ENCODE results near the gene CADM2. TPM values are rescaled to one million over a fixed set of nuclear protein-coding genes. Genes with fewer than 3 reads are reported as not detected.

CADM2 gene
- total RNA-seq, 1 donor from 2014 or later = 4.2 TPM

- Histone ChIP-seq H3K9me3 (ENCODE audit: control insufficient read depth in 3 of 3, low read length in 3 of 3) (no peaks in the 10 kb centered on the region), H3K4me1 (ENCODE audit: control insufficient read depth in 3 of 3, insufficient read depth in 3 of 3, low read length in 3 of 3) (no peaks in the 10 kb centered on the region), H3K27me3 (ENCODE audit: control insufficient read depth in 3 of 3, insufficient read depth in 3 of 3, low read length in 3 of 3) (no peaks in the 10 kb centered on the region), H3K36me3 (ENCODE audit: control insufficient read depth in 3 of 3, insufficient read depth in 3 of 3, low read length in 3 of 3) (no peaks in the 10 kb centered on the region), H3K27ac (ENCODE audit: low read depth, low read length) (no peak overlapping the region), H3K4me3 (ENCODE audit: low read length in 3 of 3) (no peak overlapping the region), H3K9ac (ENCODE audit: low read depth in 1 of 3, low read length in 3 of 3) (no peak overlapping the region)
These were observed 301.0 kb downstream of the CADM2 start for GRCh38 chr3:85259748-85260147.

- Histone ChIP-seq H3K9me3 (ENCODE audit: control insufficient read depth in 3 of 3, low read length in 3 of 3) (no peaks in the 10 kb centered on the region), H3K9ac (ENCODE audit: low read depth in 1 of 3, low read length in 3 of 3) (no peak overlapping the region), H3K4me3 (ENCODE audit: low read length in 3 of 3) (no peak overlapping the region), H3K4me1 (ENCODE audit: control insufficient read depth in 3 of 3, insufficient read depth in 3 of 3, low read length in 3 of 3) (no peaks in the 10 kb centered on the region), H3K27ac (ENCODE audit: low read depth, low read length) (no peak overlapping the region), H3K36me3 (ENCODE audit: control insufficient read depth in 3 of 3, insufficient read depth in 3 of 3, low read length in 3 of 3) (no peaks in the 10 kb centered on the region), H3K27me3 (ENCODE audit: control insufficient read depth in 3 of 3, insufficient read depth in 3 of 3, low read length in 3 of 3) (no peaks in the 10 kb centered on the region)
These were observed 305.6 kb downstream of the CADM2 start for GRCh38 chr3:85264381-85264780.

DNA sequence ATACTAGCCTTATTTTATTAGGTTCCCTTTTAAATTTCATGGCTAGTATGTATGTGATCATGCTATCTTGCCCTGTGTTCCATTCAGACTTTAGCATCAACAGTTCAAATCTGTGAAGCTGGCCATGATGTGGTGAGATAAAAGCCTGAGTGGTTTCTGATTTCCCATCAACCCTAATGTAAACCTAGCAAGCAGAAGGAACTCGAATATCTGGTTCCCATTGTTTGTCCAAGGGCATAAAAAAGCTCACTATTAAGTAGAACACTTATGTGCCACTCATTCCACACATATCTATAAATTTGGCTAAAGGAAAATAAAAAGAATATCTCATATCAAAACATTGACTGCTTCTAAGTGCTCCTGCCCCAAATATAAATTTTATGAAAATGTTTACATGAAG, 311.7 kb downstream of the CADM2 start:
- Histone ChIP-seq H3K27me3 (ENCODE audit: control insufficient read depth in 3 of 3, insufficient read depth in 3 of 3, low read length in 3 of 3) (no peaks in the 10 kb centered on the region), H3K4me1 (ENCODE audit: control insufficient read depth in 3 of 3, insufficient read depth in 3 of 3, low read length in 3 of 3) (no peaks in the 10 kb centered on the region), H3K4me3 (ENCODE audit: low read length in 3 of 3) (no peak overlapping the region), H3K36me3 (ENCODE audit: control insufficient read depth in 3 of 3, insufficient read depth in 3 of 3, low read length in 3 of 3) (no peaks in the 10 kb centered on the region), H3K9ac (ENCODE audit: low read depth in 1 of 3, low read length in 3 of 3) (no peak overlapping the region), H3K27ac (ENCODE audit: low read depth, low read length) (no peak overlapping the region), H3K9me3 (ENCODE audit: control insufficient read depth in 3 of 3, low read length in 3 of 3) (no peaks in the 10 kb centered on the region)

DNA sequence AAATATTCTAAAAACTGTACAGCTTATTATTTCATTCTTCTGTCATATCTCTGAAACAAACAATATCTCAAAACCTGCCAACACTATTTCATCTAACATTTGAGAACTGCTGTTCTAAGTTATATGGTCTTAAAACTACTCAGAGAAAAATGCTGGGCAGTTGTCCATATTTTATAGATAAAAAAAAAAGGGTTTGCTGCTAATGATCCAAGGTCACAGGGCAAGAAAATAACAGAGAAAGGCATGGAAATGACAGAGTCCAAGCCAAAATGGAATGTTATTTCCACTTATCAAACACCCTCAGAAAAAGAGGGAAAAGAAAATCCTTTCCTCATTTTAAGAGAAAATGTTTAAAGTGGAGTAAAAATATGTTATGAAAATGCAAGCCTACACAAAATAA, 313.1 kb downstream of the CADM2 start:
- Histone ChIP-seq H3K27me3 (ENCODE audit: control insufficient read depth in 3 of 3, insufficient read depth in 3 of 3, low read length in 3 of 3) (no peaks in the 10 kb centered on the region), H3K4me3 (ENCODE audit: low read length in 3 of 3) (no peak overlapping the region), H3K27ac (ENCODE audit: low read depth, low read length) (no peak overlapping the region), H3K9ac (ENCODE audit: low read depth in 1 of 3, low read length in 3 of 3) (no peak overlapping the region), H3K4me1 (ENCODE audit: control insufficient read depth in 3 of 3, insufficient read depth in 3 of 3, low read length in 3 of 3) (no peaks in the 10 kb centered on the region), H3K9me3 (ENCODE audit: control insufficient read depth in 3 of 3, low read length in 3 of 3) (no peaks in the 10 kb centered on the region), H3K36me3 (ENCODE audit: control insufficient read depth in 3 of 3, insufficient read depth in 3 of 3, low read length in 3 of 3) (no peaks in the 10 kb centered on the region)

GRCh38 chr3:85288257-85288656, 329.5 kb downstream of the CADM2 start:
- H3K27ac ChIP-seq (ENCODE audit: low read depth, low read length) = no peak overlapping the region
- no peaks in the 10 kb centered on the region for H3K9me3 ChIP-seq (ENCODE audit: control insufficient read depth in 3 of 3, low read length in 3 of 3)
- H3K4me1 ChIP-seq (ENCODE audit: control insufficient read depth in 3 of 3, insufficient read depth in 3 of 3, low read length in 3 of 3) = no peaks in the 10 kb centered on the region
- no peaks in the 10 kb centered on the region for H3K36me3 ChIP-seq (ENCODE audit: control insufficient read depth in 3 of 3, insufficient read depth in 3 of 3, low read length in 3 of 3)
- no peaks in the 10 kb centered on the region for H3K27me3 ChIP-seq (ENCODE audit: control insufficient read depth in 3 of 3, insufficient read depth in 3 of 3, low read length in 3 of 3)
- no peak overlapping the region for H3K4me3 ChIP-seq (ENCODE audit: low read length in 3 of 3)
- H3K9ac ChIP-seq (ENCODE audit: low read depth in 1 of 3, low read length in 3 of 3) = no peak overlapping the region

DNA sequence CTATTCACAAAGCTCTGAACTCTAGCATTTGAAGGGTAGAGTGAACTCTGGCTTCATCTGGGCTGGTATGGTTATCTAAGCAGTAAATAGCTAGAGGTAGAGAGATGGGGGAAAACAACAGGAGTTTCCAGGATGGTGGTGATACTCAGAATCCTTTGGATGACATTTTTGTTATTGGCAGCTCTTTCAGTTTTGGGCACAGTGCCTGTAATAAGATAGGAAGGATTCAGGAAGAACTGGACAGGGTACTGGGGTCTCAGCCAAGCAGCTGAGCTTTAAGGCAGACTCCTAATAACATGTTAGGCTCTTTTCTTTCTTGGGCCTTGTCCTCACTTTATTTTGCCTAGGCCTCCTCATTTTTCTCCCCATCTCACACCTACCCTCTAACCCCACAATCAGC, 338.5 kb downstream of the CADM2 start:
- no peaks in the 10 kb centered on the region for H3K27me3 ChIP-seq (ENCODE audit: control insufficient read depth in 3 of 3, insufficient read depth in 3 of 3, low read length in 3 of 3)
- no peak overlapping the region for H3K9ac ChIP-seq (ENCODE audit: low read depth in 1 of 3, low read length in 3 of 3)
- no peaks in the 10 kb centered on the region for H3K4me1 ChIP-seq (ENCODE audit: control insufficient read depth in 3 of 3, insufficient read depth in 3 of 3, low read length in 3 of 3)
- H3K36me3 ChIP-seq (ENCODE audit: control insufficient read depth in 3 of 3, insufficient read depth in 3 of 3, low read length in 3 of 3) = no peaks in the 10 kb centered on the region
- H3K4me3 ChIP-seq (ENCODE audit: low read length in 3 of 3) = no peak overlapping the region
- H3K27ac ChIP-seq (ENCODE audit: low read depth, low read length) = no peak overlapping the region
- H3K9me3 ChIP-seq (ENCODE audit: control insufficient read depth in 3 of 3, low read length in 3 of 3) = no peaks in the 10 kb centered on the region

- H3K27me3 ChIP-seq (ENCODE audit: control insufficient read depth in 3 of 3, insufficient read depth in 3 of 3, low read length in 3 of 3) = no peaks in the 10 kb centered on the region
- no peaks in the 10 kb centered on the region for H3K36me3 ChIP-seq (ENCODE audit: control insufficient read depth in 3 of 3, insufficient read depth in 3 of 3, low read length in 3 of 3)
- no peak overlapping the region for H3K27ac ChIP-seq (ENCODE audit: low read depth, low read length)
- H3K4me3 ChIP-seq (ENCODE audit: low read length in 3 of 3) = no peak overlapping the region
- no peaks in the 10 kb centered on the region for H3K9me3 ChIP-seq (ENCODE audit: control insufficient read depth in 3 of 3, low read length in 3 of 3)
- no peak overlapping the region for H3K9ac ChIP-seq (ENCODE audit: low read depth in 1 of 3, low read length in 3 of 3)
- no peaks in the 10 kb centered on the region for H3K4me1 ChIP-seq (ENCODE audit: control insufficient read depth in 3 of 3, insufficient read depth in 3 of 3, low read length in 3 of 3)
These were observed 339.2 kb downstream of the CADM2 start for GRCh38 chr3:85298032-85298431.

- Histone ChIP-seq H3K9ac (ENCODE audit: low read depth in 1 of 3, low read length in 3 of 3) (no peak overlapping the region), H3K4me1 (ENCODE audit: control insufficient read depth in 3 of 3, insufficient read depth in 3 of 3, low read length in 3 of 3) (no peaks in the 10 kb centered on the region), H3K27ac (ENCODE audit: low read depth, low read length) (no peak overlapping the region), H3K36me3 (ENCODE audit: control insufficient read depth in 3 of 3, insufficient read depth in 3 of 3, low read length in 3 of 3) (no peaks in the 10 kb centered on the region), H3K27me3 (ENCODE audit: control insufficient read depth in 3 of 3, insufficient read depth in 3 of 3, low read length in 3 of 3) (no peaks in the 10 kb centered on the region), H3K9me3 (ENCODE audit: control insufficient read depth in 3 of 3, low read length in 3 of 3) (no peaks in the 10 kb centered on the region), H3K4me3 (ENCODE audit: low read length in 3 of 3) (no peak overlapping the region)
These were observed 344.4 kb downstream of the CADM2 start for GRCh38 chr3:85303156-85303555.

DNA sequence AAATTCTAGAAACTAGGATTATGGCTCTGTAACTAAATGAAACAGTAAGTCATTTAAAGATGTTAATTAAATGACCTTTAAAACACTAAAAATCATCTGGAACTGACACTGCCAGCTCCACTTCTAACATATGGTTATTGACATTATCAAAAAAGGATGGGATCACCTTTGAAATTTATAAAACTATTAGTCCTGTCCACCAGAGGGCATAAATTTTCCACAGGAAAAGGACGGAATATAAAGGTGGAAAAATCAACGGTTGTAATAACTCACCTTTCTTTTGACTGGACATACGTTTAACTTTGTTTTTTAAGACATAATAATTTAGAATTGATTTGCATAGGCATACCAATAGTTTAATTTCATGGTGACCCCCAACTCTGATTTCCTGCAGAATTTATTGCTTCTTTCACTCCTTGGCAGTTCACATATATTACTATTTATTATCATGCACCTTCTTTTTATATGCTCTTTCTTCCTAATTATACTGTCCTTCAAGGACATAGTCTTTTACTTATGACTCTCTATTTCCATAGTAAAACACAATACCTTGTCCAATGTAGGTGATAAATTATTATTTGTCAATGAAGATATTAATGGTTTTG, 345.7 kb downstream of the CADM2 start:
- Histone ChIP-seq H3K36me3 (ENCODE audit: control insufficient read depth in 3 of 3, insufficient read depth in 3 of 3, low read length in 3 of 3) (no peaks in the 10 kb centered on the region), H3K4me3 (ENCODE audit: low read length in 3 of 3) (no peak overlapping the region), H3K9ac (ENCODE audit: low read depth in 1 of 3, low read length in 3 of 3) (no peak overlapping the region), H3K27ac (ENCODE audit: low read depth, low read length) (no peak overlapping the region), H3K9me3 (ENCODE audit: control insufficient read depth in 3 of 3, low read length in 3 of 3) (no peaks in the 10 kb centered on the region), H3K27me3 (ENCODE audit: control insufficient read depth in 3 of 3, insufficient read depth in 3 of 3, low read length in 3 of 3) (no peaks in the 10 kb centered on the region), H3K4me1 (ENCODE audit: control insufficient read depth in 3 of 3, insufficient read depth in 3 of 3, low read length in 3 of 3) (no peaks in the 10 kb centered on the region)

DNA sequence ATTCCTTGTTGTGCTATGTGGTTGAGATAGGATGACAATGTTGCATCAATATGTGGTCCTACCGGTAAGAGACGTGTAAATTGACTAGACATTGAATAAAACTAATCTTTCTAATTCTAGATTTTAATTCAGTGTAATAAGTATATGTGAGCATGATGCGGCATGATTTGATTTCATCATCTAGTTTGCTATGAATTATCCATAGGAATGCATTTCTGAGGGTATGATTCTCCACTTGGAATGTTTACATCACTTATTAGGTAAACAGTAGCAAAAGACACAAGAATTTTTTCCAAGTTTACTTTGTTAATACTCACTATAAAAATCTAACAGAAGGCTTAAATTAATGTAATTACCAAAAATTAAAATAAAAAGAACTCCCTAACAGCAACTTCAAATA, 353.5 kb downstream of the CADM2 start:
- no peak overlapping the region for H3K9ac ChIP-seq (ENCODE audit: low read depth in 1 of 3, low read length in 3 of 3)
- H3K27me3 ChIP-seq (ENCODE audit: control insufficient read depth in 3 of 3, insufficient read depth in 3 of 3, low read length in 3 of 3) = no peaks in the 10 kb centered on the region
- H3K27ac ChIP-seq (ENCODE audit: low read depth, low read length) = no peak overlapping the region
- H3K36me3 ChIP-seq (ENCODE audit: control insufficient read depth in 3 of 3, insufficient read depth in 3 of 3, low read length in 3 of 3) = no peaks in the 10 kb centered on the region
- no peak overlapping the region for H3K4me3 ChIP-seq (ENCODE audit: low read length in 3 of 3)
- H3K4me1 ChIP-seq (ENCODE audit: control insufficient read depth in 3 of 3, insufficient read depth in 3 of 3, low read length in 3 of 3) = no peaks in the 10 kb centered on the region
- H3K9me3 ChIP-seq (ENCODE audit: control insufficient read depth in 3 of 3, low read length in 3 of 3) = no peaks in the 10 kb centered on the region

DNA sequence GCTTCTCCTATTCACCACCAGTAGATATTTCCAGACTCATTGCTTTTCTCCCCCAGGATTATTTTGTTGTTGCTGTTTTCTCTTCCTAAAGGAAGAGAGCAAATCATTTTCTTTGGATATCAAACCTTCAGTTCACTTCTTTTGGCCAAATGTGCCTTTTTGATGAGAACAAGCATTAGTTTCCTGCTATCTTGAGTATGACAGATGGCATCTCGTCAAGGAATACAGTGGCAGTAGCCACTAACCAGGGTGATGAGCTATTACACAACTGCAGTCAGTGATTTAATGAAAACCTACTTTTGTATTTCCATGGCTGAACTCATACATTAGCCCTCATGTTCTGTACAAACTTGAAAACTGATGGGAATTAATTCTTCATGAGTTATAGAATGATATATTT, 354.6 kb downstream of the CADM2 start:
- Histone ChIP-seq H3K36me3 (ENCODE audit: control insufficient read depth in 3 of 3, insufficient read depth in 3 of 3, low read length in 3 of 3) (no peaks in the 10 kb centered on the region), H3K4me3 (ENCODE audit: low read length in 3 of 3) (no peak overlapping the region), H3K27ac (ENCODE audit: low read depth, low read length) (no peak overlapping the region), H3K9me3 (ENCODE audit: control insufficient read depth in 3 of 3, low read length in 3 of 3) (no peaks in the 10 kb centered on the region), H3K9ac (ENCODE audit: low read depth in 1 of 3, low read length in 3 of 3) (no peak overlapping the region), H3K4me1 (ENCODE audit: control insufficient read depth in 3 of 3, insufficient read depth in 3 of 3, low read length in 3 of 3) (no peaks in the 10 kb centered on the region), H3K27me3 (ENCODE audit: control insufficient read depth in 3 of 3, insufficient read depth in 3 of 3, low read length in 3 of 3) (no peaks in the 10 kb centered on the region)
